8988T (cell line): ENCODE data around the gene DELE1.
"Not testable (repeated sequence)": the region's sequence is repeated elsewhere in the genome, so short reads cannot be mapped to it uniquely, and the experiment has no call there.

Experiments used
- DNase-seq: peaks from one replicate; pipeline ENCODE4 v3.0.0; 2011

Gene DELE1

GRCh38 chr5:141889282-141889871, 34.3 kb upstream of the DELE1 start:
- DNase-seq: no peak

- DNase-seq: not testable (repeated sequence)
Observed at GRCh38 chr5:141890429-141890828, 33.2 kb upstream of the DELE1 start.

- DNase-seq: no peak
Observed at GRCh38 chr5:141897425-141897824, 26.2 kb upstream of the DELE1 start.

GRCh38 chr5:141898448-141899049, 25.1 kb upstream of the DELE1 start:
- no peak for DNase-seq

- DNase-seq: no peak
Observed at GRCh38 chr5:141902015-141902814, 21.5 kb upstream of the DELE1 start.

GRCh38 chr5:141903261-141903660, 20.4 kb upstream of the DELE1 start:
- DNase-seq: no peak

- no peak for DNase-seq
Observed at GRCh38 chr5:141904551-141904950, 19.1 kb upstream of the DELE1 start.

GRCh38 chr5:141906517-141906916, 17.2 kb upstream of the DELE1 start:
- DNase-seq: no peak

- no peak for DNase-seq
Observed at GRCh38 chr5:141906972-141907371, 16.7 kb upstream of the DELE1 start.

- DNase-seq: no peak
Observed at GRCh38 chr5:141908796-141909195, 14.9 kb upstream of the DELE1 start.

- DNase-seq: no peak
Observed at GRCh38 chr5:141909212-141909611, 14.5 kb upstream of the DELE1 start.

- no peak for DNase-seq
Observed at GRCh38 chr5:141910271-141910673, 13.4 kb upstream of the DELE1 start.

- DNase-seq: no peak
Observed at GRCh38 chr5:141913560-141914198, 10.0 kb upstream of the DELE1 start.

- DNase-seq: no peak
Observed at GRCh38 chr5:141914199-141914743, 9.4 kb upstream of the DELE1 start.

- no peak for DNase-seq
Observed at GRCh38 chr5:141914797-141915196, 8.9 kb upstream of the DELE1 start.

GRCh38 chr5:141915881-141916336, 7.8 kb upstream of the DELE1 start:
- no peak for DNase-seq

- DNase-seq: no peak
Observed at GRCh38 chr5:141916522-141916921, 7.1 kb upstream of the DELE1 start.

GRCh38 chr5:141917760-141918159, 5.9 kb upstream of the DELE1 start:
- no peak for DNase-seq

- no peak for DNase-seq
Observed at GRCh38 chr5:141919218-141920119, 4.2 kb upstream of the DELE1 start.

- DNase-seq: no peak
Observed at GRCh38 chr5:141920771-141921170, 2.9 kb upstream of the DELE1 start.

- not testable (repeated sequence) for DNase-seq
Observed at GRCh38 chr5:141922827-141923447, 734 bp upstream of the DELE1 start.

- no peak for DNase-seq
Observed at GRCh38 chr5:141926434-141926833, 2.8 kb downstream of the DELE1 start.
